Activated CD8-positive, alpha-beta memory T cell treated with anti-CD3 and anti-CD28 coated beads, Interleukin-2, amount 10 ng/mL, durations not matched to agents 7 days and 5 days (primary cell): ENCODE data around the gene LPP. TPM values are rescaled to one million over a fixed set of nuclear protein-coding genes. Genes with fewer than 3 reads are reported as not detected.
"Not testable (repeated sequence)": the region's sequence is repeated elsewhere in the genome, so short reads cannot be mapped to it uniquely, and the experiment has no call there.

Experiments used
- ATAC-seq: fragments of 150-1000 bp; cut with Tn5 transposase; one replicate; pipeline ENCODE4 v1.10.0; 2021; ENCODE audit warnings: moderate library complexity
- CTCF ChIA-PET: fragments of 350-600 bp; sonication (Branson Sonifier 250); formaldehyde crosslinking; loops from one replicate; lab custom pipeline; 2021; ENCODE audit warnings: antibody characterized with exemption; lab: Charles Lee
- DNase-seq: peaks from one replicate; pipeline ENCODE4 v3.0.0-alpha.2; 2020
- H3K27ac Mint-ChIP-seq: one replicate; pipeline ENCODE4 v1.8.0; 2021; ENCODE audit warnings: mild to moderate bottlenecking, mixed read lengths
- H3K27me3 Mint-ChIP-seq: one replicate; pipeline ENCODE4 v1.8.0; 2021; ENCODE audit warnings: mixed read lengths
- H3K36me3 Mint-ChIP-seq: one replicate; pipeline ENCODE4 v1.8.0; 2021; ENCODE audit warnings: mild to moderate bottlenecking, mixed read lengths
- H3K4me1 Mint-ChIP-seq: one replicate; pipeline ENCODE4 v1.8.0; 2021; ENCODE audit warnings: mixed read lengths
- H3K4me3 Mint-ChIP-seq: one replicate; pipeline ENCODE4 v1.8.0; 2021; ENCODE audit warnings: mild to moderate bottlenecking, moderate library complexity, mixed read lengths
- H3K9me3 Mint-ChIP-seq: one replicate; pipeline ENCODE4 v1.8.0; 2022; ENCODE audit warnings: low read depth, mixed read lengths
- total RNA-seq, 2 experiments: library from RNA; stranded (reverse); gene quantifications; one replicate each; pipeline ENCODE4 v1.2.3, GENCODE V29; 2021

The LPP gene
- total RNA-seq, 2 experiments from 2014 or later = 23.6 to 57.1 TPM

DNA sequence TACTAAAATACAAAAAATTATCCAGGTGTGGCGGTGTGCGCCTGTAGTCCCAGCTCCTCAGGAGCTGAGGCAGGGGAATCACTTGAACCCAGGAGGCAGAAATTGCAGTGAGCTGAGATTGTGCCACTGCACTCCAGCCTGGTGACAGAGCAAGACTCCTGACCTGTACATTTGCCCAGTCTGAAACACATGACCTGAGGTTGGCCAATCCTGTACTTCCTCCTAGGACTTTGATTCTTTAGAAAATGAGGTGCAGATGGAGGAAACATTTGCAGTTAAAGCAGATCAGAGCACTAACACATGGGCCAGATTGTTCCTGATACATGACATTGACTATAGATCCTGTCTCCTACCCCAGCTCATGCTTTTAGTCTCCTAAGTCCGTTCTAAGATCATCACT, 28.9 kb upstream of the LPP start:
- Mint-ChIP-seq H3K4me1 (peaks cover 5% of the 10 kb centered on the region), H3K27me3 (no peaks in the 10 kb centered on the region), H3K4me3 (no peak overlapping the region), H3K27ac (no peak overlapping the region), H3K9me3 (no peaks in the 10 kb centered on the region), H3K36me3 (no peaks in the 10 kb centered on the region)
- ATAC-seq (no peak), DNase-seq (no peak)
- CTCF ChIA-PET = interaction anchor here (1.2 kb wide), 1 partner anchor 38 kb away, joined by 3 read pairs; no protein-coding TSS in a partner anchor

DNA sequence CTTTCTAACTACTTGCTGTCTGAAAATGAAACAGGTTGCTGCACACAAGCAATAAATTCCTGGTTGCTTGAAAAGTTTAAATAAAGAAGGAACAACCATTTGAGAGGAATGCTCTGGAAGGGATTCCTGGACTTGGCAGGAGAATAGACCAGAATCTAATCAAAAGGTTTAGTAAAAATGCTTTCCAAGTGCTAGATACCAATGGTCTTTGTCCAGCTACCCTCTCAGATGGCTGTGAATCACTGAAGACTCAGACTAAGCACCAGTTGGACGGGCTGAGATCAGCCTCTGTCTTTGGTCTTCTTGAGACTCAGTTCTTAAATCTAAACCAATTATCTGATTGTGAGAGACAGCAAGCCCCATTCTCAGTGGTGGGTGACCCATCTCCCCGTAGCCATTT, 27.7 kb upstream of the LPP start:
- no peak overlapping the region for H3K27ac Mint-ChIP-seq
- ATAC-seq (no peak), DNase-seq (no peak)
- no peaks in the 10 kb centered on the region for H3K36me3 Mint-ChIP-seq
- CTCF ChIA-PET = interaction anchor here (1.2 kb wide), 1 partner anchor 39 kb away, joined by 3 read pairs; no protein-coding TSS in a partner anchor
- H3K4me1 Mint-ChIP-seq = peaks cover 5% of the 10 kb centered on the region
- H3K9me3 Mint-ChIP-seq = no peaks in the 10 kb centered on the region
- H3K4me3 Mint-ChIP-seq = no peak overlapping the region
- no peaks in the 10 kb centered on the region for H3K27me3 Mint-ChIP-seq

DNA sequence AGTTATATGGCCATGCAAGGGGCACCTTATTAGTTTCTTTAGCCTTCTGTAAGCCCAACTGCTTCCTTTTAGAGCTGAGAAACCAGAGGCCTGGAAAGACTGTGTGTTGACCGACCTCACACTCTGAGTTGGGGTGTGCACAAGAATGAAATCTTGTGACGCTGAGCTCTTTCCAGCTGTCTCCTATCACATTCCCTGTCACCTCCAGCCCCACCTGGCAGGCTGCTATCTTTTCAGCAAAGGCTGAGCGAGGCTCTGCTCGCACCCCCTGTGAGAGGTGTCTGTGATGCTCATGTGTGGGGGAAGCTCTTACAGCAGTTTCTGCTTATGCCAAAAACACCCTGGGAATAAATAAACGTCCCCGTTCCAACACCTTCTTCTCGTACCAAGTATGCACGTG, 27.0 kb upstream of the LPP start:
- CTCF ChIA-PET = interaction anchor here (1.6 kb wide), 1 partner anchor 67 kb away, joined by 4 read pairs; no protein-coding TSS in a partner anchor
- no peak for ATAC-seq

DNA sequence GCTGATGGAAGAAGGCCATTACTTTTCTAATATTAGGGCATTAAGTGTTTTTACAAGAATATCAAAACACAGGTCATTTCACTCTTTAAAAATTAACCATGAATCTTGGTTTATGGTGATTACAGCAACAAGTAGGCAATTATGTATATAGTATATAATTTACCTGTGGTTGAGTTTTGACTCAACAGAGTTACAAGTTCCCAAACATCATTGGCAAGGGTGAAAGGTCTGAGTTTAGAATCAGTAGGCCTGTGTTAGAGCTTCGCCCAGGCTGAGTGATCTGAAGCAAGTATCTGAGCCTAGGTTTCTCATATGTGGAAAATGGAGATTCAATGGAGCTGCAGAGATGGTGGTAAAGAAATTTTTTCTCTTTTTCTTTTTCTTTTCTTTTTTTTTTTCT, 25.1 kb upstream of the LPP start:
- no peak for ATAC-seq
- Mint-ChIP-seq H3K4me3 (no peak overlapping the region), H3K27ac (no peak overlapping the region), H3K4me1 (no peaks in the 10 kb centered on the region), H3K9me3 (peaks cover 4% of the 10 kb centered on the region), H3K27me3 (no peaks in the 10 kb centered on the region), H3K36me3 (peaks cover 2% of the 10 kb centered on the region)
- CTCF ChIA-PET = interaction anchor here (1.3 kb wide), 1 partner anchor 16 kb away, joined by 3 read pairs; no protein-coding TSS in a partner anchor
- DNase-seq = no peak

More for the DNA sequence above, 27.0 kb upstream of the LPP start:
- Mint-ChIP-seq H3K36me3 (no peaks in the 10 kb centered on the region), H3K27me3 (no peaks in the 10 kb centered on the region), H3K9me3 (no peaks in the 10 kb centered on the region), H3K4me3 (no peak overlapping the region), H3K27ac (no peak overlapping the region), H3K4me1 (peaks cover 5% of the 10 kb centered on the region)
- no peak for DNase-seq

DNA sequence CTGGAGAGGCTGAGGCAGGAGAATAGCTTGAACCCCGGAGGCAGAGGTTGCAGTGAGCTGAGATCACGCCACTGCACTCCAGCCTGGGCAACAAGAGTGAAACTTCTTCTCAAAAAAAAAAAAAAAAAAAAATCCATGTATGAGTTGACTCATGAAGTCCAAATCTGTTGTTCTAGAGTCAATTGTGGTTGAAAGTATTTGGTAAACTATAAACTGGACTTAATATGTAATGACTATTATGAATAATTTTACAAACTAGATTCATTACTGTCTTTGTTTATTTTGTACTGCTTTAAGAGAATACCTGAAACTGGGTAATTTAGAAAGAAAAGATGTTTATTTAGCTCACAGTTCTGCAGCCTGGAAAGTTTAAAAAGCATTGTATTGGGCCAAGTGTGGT, 22.9 kb upstream of the LPP start:
- ATAC-seq, DNase-seq, H3K4me1 Mint-ChIP-seq, H3K27me3 Mint-ChIP-seq, H3K4me3 Mint-ChIP-seq, CTCF ChIA-PET, H3K36me3 Mint-ChIP-seq, H3K9me3 Mint-ChIP-seq, H3K27ac Mint-ChIP-seq: not testable (repeated sequence)

DNA sequence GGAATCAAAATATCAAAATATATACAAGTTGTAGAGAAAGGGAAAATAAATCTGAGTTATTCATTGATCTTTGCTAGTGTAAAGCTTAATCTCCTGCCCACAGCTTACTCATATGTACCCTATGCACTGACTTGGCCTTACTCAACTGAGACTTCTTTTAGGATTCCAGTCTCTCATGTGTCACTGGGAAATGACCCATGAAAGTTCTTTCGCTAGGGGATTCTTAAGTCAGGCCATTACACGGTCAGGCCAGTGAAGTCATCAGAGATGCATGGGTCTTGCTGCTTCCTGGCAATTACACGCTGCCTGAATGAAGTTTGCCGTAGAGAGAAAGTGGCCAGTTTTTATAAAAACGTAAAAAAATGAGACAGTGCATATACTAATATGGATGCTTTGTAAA, 20.7 kb upstream of the LPP start:
- Mint-ChIP-seq H3K36me3 (peaks cover 2% of the 10 kb centered on the region), H3K27ac (no peak overlapping the region), H3K9me3 (peaks cover 7% of the 10 kb centered on the region), H3K27me3 (no peaks in the 10 kb centered on the region), H3K4me3 (no peak overlapping the region), H3K4me1 (peaks cover 2% of the 10 kb centered on the region)
- DNase-seq (no peak), ATAC-seq (no peak)
- CTCF ChIA-PET = interaction anchor here (1.6 kb wide), 1 partner anchor 35 kb away, joined by 3 read pairs; no protein-coding TSS in a partner anchor

DNA sequence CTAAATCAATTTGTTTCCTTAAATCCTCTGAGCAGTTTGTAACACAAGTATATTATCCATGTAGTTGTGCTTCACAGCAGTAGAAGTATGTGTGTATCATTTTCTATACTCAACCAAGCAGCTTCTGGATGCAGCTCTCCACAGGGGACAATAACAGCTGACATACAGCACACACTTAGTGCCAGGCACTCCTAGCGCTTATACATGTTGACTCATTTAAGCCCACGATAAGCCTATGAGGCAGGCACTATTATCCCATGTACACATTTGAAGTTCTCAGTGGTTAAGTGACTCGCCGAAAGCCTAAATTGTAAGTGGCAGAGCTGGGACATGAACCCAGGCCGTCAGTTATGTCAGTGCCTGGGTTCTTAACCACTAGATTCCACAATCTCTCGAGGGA, 20.3 kb upstream of the LPP start:
- Mint-ChIP-seq H3K4me1 (peaks cover 2% of the 10 kb centered on the region), H3K27me3 (no peaks in the 10 kb centered on the region), H3K36me3 (peaks cover 2% of the 10 kb centered on the region), H3K9me3 (peaks cover 7% of the 10 kb centered on the region), H3K27ac (no peak overlapping the region), H3K4me3 (no peak overlapping the region)
- DNase-seq (no peak), ATAC-seq (no peak)
- CTCF ChIA-PET = interaction anchor here (1.6 kb wide), 1 partner anchor 36 kb away, joined by 3 read pairs; no protein-coding TSS in a partner anchor

DNA sequence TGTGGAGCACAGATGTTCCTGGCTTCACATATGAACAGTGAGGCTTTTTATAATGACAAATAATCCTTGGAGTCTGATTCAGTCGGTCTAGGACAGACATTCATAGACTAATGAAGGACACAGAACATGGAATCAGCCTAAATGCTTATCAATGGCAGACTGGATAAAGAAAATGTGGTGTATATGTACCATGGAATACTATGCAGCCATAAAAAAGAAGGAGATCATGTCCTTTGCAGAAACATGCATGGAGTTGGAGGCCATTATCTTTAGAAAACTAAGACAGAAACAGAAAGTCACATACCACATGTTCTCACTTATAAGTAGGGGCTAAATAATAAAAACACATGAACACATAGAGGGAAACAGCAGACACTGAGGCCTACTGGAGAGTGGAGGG, 19.9 kb upstream of the LPP start:
- no peak overlapping the region for H3K4me3 Mint-ChIP-seq
- ATAC-seq (no peak), DNase-seq (no peak)
- no peak overlapping the region for H3K27ac Mint-ChIP-seq
- peaks cover 7% of the 10 kb centered on the region for H3K9me3 Mint-ChIP-seq
- CTCF ChIA-PET = no interaction called here
- no peaks in the 10 kb centered on the region for H3K27me3 Mint-ChIP-seq
- peaks cover 2% of the 10 kb centered on the region for H3K4me1 Mint-ChIP-seq
- peaks cover 2% of the 10 kb centered on the region for H3K36me3 Mint-ChIP-seq

DNA sequence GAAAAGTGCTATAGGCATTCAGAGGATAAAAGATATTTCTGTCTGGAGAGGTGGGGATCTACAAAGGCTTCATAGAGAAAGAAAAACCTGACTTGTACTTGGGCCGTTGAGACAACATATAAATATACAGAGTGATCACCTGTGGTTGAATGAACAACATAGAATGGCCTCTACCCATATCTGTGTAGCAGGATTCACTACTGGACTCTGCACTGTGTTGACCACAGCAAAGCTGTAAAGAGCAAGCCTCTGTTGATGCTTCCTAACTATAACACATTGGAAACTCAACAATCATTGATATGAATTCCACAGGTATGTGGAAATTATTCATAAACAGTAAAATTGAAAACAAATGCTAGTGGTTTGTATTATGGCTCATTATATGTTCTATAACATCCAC, 19.1 kb upstream of the LPP start:
- Mint-ChIP-seq H3K4me1 (peaks cover 2% of the 10 kb centered on the region), H3K36me3 (peaks cover 2% of the 10 kb centered on the region), H3K27ac (no peak overlapping the region), H3K27me3 (no peaks in the 10 kb centered on the region), H3K9me3 (peaks cover 7% of the 10 kb centered on the region), H3K4me3 (no peak overlapping the region)
- CTCF ChIA-PET = interaction anchor here (1.8 kb wide), 1 partner anchor 394 kb away, joined by 5 read pairs; no protein-coding TSS in a partner anchor
- DNase-seq = no peak
- no peak for ATAC-seq

DNA sequence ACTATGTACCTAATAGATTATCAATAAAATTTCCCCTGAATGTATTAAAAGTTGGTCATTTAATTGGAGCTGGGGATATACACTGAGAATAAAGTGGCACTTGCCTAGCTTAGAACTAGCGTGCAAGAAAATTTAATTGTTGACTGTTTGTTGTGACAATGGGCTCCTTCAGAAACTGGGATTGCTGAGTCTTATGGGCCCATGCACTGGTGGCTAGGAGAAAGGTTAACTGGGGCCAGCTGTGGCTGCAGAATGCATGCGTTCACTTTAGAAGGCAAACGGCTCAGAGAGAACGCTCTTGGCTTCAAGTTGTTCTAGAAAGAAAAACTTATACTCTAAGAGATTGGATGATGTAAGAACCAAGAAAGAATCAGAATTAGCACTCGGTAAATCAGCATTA, 18.7 kb upstream of the LPP start:
- ATAC-seq = no peak
- peaks cover 7% of the 10 kb centered on the region for H3K9me3 Mint-ChIP-seq
- peaks cover 2% of the 10 kb centered on the region for H3K4me1 Mint-ChIP-seq
- H3K27ac Mint-ChIP-seq = no peak overlapping the region
- H3K36me3 Mint-ChIP-seq = peaks cover 2% of the 10 kb centered on the region
- CTCF ChIA-PET = interaction anchor here (1.4 to 1.8 kb wide), 2 partner anchors 26 to 395 kb away, joined by 3 to 5 read pairs; no protein-coding TSS in a partner anchor
- H3K4me3 Mint-ChIP-seq = no peak overlapping the region
- DNase-seq = no peak
- no peaks in the 10 kb centered on the region for H3K27me3 Mint-ChIP-seq

DNA sequence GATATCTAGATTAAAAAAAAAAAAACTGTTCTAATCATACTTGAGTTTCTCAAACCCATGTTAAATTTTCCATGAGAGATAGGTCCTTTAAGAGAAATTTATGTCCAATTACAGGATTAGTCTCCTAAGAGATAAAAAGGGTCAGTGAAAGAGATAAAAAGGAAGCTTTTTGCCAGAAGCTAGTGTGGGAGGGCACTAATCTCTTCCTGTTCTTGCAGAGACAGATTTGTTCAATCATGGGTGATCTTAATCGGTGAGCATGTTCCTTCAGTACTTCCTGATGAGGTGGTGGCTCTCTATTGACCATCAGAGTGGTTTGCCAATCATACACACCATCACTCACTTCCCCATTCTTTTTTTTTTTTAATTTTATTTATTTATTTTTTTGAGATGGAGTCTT, 16.9 kb upstream of the LPP start:
- no peak for ATAC-seq
- H3K4me3 Mint-ChIP-seq = no peak overlapping the region
- peaks cover 2% of the 10 kb centered on the region for H3K36me3 Mint-ChIP-seq
- H3K27ac Mint-ChIP-seq = no peak overlapping the region
- CTCF ChIA-PET = interaction anchor here (1.4 kb wide), 1 partner anchor 24 kb away, joined by 3 read pairs; no protein-coding TSS in a partner anchor
- H3K27me3 Mint-ChIP-seq = peaks cover under 1% of the 10 kb centered on the region
- DNase-seq = no peak
- peaks cover 7% of the 10 kb centered on the region for H3K9me3 Mint-ChIP-seq
- H3K4me1 Mint-ChIP-seq = peaks cover 2% of the 10 kb centered on the region

DNA sequence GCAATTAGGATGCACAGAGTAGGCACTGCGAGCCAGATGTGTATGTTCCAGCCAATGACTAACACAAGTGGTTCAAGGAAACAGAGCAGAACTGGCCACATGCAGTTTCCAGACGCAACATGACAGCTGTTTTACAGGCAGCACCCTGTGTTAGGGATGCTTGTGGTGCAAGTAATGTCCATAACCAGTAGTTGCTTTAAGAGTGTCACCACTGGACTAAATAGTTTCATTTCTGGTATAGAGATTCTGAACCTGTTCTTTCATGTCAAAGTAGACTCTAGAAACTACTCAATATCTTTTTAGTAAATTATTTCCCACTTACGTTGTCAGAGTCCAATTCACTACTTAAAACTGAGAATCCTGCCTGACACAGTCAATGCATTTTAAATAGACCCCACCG, 14.5 kb upstream of the LPP start:
- Mint-ChIP-seq H3K36me3 (no peaks in the 10 kb centered on the region), H3K4me3 (no peak overlapping the region), H3K9me3 (no peaks in the 10 kb centered on the region), H3K27ac (no peak overlapping the region), H3K27me3 (peaks cover 4% of the 10 kb centered on the region), H3K4me1 (peaks cover 7% of the 10 kb centered on the region)
- DNase-seq = no peak
- no peak for ATAC-seq
- CTCF ChIA-PET = interaction anchor here (1.1 kb wide), 1 partner anchor 17 kb away, joined by 3 read pairs; no protein-coding TSS in a partner anchor

DNA sequence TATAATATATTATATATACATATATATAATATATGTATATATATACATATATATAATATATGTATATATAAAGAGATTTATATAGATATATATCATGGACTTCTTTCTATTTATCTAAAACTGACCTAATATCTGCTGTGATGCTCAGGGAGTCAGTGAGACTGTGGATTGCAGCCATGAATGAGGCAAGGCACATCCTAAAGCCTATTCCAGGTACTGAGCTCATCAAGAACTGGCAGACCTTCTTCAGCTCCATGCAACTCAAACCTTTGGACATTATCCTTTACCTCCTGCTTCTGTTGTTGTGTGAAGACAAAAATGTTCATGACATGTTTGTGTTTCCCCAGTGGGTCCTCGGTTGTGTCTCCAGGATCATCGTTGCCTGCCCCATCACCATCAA, 7.7 kb upstream of the LPP start:
- Mint-ChIP-seq H3K27me3 (peaks cover 4% of the 10 kb centered on the region), H3K4me1 (peaks cover 14% of the 10 kb centered on the region), H3K9me3 (no peaks in the 10 kb centered on the region), H3K4me3 (no peak overlapping the region), H3K36me3 (peaks cover 2% of the 10 kb centered on the region), H3K27ac (no peak overlapping the region)
- CTCF ChIA-PET = no interaction called here
- ATAC-seq (no peak), DNase-seq (no peak)

DNA sequence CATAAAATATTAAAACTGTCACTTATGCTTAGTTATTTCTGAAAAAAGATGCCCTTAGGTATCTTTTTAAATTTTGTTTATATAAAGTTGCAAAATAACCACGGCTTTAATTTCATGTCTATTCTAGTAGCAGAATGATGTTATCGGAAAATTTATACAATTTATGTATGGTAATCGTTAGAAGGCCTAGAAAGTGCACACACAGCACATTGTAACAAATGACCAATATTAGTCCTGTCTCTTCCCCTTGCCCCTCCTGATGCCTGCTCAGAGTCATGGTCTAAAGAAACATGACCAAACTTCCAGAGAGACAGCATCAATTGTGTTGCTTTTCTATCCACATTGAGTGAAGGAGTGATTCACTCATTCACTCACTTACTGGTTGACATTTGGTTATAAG, 6.2 kb upstream of the LPP start:
- DNase-seq = no peak
- peaks cover 2% of the 10 kb centered on the region for H3K36me3 Mint-ChIP-seq
- H3K27ac Mint-ChIP-seq = no peak overlapping the region
- H3K27me3 Mint-ChIP-seq = no peaks in the 10 kb centered on the region
- ATAC-seq = no peak
- H3K4me1 Mint-ChIP-seq = peaks cover 12% of the 10 kb centered on the region
- CTCF ChIA-PET = no interaction called here
- no peak overlapping the region for H3K4me3 Mint-ChIP-seq
- no peaks in the 10 kb centered on the region for H3K9me3 Mint-ChIP-seq
